IPS-11a (cell line): ENCODE results near the gene ABR.

Source experiments
- H3K4me3 ChIP-seq: one replicate; pipeline ENCODE4 v1.5.1; 2013; ENCODE audit warnings: low read depth, low read length, control low read depth

ABR gene

DNA sequence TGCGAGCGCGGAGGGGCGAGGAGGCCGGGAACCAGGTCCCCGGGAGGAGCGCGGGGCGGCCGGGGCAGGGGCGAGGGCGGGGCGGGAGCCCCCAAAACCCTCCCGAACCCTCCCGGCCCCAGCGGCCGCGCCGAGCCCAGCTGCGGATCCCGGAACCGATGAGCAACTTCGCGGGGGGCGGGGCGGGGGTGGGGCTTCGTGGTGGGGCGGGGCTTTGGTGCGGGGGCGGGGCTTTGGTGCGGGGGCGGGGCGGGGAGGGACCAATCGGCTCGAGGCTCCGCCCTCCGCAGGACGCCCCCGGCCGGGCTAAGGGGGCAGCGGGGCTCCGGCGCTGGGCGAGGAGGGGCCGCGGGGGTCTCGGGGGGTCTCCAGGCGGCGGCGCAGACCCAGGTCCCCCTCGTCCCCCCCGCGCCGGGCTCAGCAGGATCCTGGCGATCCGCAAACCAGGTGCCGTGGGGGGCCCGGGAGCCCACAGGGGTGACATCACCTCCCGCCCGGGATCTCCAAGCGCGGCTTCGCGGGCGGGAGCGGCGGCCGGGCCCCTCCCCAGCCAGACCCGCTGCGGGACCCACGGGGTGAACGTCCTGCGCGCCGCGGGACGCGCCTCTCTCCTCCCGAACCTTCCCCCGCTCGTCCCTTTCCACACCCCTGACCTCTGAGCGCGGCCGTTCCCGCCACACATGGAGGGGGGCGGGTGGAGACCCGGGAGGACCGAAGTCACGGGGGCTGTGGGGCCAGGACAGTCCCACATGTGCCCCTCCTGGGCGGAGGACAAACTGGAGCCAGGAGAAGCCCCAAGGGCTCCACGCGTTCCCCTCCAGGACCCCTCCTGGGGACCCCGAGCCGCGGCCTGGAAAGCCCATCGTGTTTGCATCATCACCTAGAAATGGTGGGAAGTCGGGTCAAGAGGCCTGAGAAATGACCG is at the start of gene ABR:
Gene ABR (minus strand): TSS at position 164 of the 925 bp plus-strand sequence. CDS start 254 bp downstream, outside the sequence.
- peak within 1 kb of the TSS; percentile 69 for H3K4me3 ChIP-seq

DNA sequence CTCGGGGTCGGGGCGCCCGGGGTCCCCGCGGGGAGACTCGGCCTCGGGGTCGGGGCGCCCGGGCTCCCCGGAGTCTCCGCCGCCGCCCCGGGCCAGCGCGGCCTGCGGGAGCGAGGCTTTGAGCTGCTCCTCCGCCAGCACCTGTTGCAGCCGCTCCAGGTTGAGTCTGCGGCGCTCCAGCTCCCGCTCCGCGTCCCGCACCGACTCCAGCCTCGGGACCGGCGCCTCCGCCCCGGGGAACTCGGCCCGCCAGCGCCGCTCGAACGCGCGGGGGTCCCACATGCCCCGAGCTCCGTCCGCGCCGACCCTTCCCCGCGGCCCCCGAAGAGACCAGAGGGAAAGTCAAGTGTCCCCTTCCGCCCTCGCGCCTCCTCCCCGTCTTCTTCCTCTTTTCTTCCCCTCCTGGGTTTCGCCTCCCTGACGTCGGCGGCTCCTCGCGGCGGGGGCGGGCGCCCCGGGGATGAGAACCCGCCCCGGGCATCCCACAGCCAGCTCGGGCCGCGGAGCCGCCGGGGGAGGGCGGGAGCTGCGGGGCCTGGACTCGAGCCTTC is 49.6 kb upstream of the ABR start:
- H3K4me3 ChIP-seq = peak overlapping the region; percentile 33

DNA sequence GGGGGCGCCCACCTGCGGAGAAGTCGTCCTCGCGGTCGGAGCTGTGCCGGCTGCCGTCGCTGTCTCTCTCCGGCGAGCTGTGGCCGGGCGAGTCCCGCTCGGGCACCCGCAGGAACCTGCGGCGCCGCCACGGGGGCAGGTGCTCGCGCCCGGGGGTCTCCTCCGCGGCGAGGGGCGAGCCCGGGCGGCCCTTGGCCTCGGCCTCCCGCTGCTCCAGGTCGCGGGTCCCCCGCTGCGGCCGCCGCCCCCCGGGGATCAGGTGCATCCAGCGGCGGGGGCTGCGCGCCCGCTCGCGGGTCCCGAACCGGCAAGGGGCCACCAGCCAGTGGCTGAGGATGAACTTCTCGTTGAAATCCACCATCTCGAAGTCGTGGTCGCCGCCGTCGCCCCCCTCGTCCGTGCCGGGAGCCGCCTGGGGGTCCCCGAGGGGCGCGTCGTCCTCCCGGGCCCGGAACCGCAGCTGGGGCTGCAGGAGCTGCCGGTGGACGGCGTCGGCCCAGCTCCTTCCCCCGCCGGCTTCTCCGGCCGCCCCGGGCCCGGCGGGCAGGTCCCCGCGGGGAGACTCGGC is 49.1 kb upstream of the ABR start:
- no peak overlapping the region for H3K4me3 ChIP-seq

DNA sequence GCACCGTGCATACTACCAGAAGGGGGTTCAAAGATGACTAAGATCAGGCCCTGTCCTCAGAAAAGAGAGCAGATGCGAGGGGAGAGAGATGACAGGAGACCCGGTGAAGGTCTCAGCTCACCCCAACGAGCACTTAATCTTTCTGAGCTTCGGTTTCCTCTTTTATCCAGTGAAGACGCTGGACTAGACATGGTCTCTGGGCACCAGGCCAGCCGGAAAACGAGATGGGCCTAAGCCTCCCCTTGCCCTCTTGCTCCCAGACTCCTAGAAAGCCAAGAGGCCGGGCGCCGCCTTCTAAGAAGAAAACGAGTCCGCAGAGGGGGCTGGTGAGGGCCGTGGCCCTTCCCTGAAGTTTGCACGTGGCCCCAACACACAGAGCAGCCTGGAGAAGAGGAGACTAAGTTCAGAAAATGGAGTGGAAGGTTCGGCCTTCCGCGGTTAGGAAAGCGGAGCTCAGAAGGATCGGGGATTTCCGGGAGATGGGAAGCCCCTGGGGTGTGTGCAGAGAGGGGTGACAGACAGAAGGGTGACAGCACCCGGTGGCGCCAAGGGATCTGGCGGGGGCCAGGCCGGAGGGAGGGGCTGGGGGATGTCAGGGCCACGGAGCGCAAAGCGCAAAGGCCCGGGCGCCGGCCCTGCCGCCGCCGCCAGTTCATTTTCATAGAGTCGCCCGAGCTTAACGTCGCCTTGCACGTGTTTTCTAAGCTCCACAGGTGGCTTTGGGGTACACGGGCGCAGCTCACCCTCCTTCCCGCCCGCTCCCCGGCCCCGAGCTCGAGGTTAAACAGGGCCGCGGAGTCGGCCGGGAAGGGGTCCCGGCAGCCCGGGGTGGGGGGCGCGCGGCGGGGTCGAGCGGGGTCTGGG is 48.4 kb upstream of the ABR start:
- no peak overlapping the region for H3K4me3 ChIP-seq

DNA sequence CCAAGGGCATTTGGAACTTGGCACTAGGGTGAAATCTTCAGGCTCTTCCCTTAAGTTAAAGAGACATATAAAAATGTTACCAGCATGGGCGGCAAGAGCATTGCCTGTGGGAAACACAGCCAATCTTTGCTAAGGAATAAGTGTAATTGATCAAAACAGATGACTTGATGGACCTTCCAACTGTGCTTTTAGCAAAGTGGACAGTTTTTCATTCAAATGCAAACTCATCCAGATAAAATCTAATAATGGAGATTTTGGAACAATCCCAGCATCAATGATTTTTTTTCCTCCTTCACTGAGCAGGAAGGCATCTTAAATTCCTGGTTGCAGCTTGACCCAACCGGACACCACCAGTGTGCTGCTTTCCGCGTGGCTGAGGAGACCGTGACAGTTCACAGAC is 47.6 kb upstream of the ABR start:
- H3K4me3 ChIP-seq = no peak overlapping the region

DNA sequence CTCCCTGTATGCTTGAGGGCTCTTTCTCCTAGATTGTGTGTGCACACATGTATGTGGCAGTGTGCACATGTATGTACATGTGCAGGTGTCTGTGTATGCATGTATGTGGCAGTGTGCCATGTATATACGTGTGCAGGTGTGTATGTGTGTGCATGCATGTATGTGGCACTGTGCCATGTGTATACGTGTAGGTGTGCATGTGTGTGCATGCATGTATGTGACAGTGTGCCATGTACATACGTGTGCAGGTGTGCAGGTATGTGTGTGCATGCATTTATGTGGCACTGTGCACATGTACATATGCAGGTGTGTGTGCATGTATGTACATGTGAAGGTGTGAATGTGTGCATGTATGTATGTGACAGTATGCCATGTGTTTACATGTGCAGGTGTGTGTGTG is 46.5 kb upstream of the ABR start:
- no peak overlapping the region for H3K4me3 ChIP-seq

DNA sequence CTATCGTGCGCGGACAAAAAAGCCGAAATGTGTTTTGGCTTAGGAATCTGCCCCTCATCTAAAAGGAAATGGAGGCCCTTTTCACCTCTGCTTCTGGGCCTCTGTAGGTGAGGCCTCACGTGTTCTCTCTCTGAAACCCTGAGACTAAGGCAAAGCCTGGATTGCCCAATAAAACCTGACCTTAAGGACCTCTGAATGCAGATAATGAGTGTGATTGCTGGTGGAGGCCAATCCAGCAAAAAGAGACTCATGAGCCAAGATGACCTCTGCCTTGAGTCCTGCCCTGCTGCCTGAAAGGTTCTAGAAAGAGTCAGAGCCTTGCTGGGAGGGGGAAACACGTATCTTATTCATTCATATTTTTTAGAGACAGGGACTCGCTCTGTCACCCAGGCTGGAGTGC is 44.5 kb upstream of the ABR start:
- H3K4me3 ChIP-seq = no peak overlapping the region

DNA sequence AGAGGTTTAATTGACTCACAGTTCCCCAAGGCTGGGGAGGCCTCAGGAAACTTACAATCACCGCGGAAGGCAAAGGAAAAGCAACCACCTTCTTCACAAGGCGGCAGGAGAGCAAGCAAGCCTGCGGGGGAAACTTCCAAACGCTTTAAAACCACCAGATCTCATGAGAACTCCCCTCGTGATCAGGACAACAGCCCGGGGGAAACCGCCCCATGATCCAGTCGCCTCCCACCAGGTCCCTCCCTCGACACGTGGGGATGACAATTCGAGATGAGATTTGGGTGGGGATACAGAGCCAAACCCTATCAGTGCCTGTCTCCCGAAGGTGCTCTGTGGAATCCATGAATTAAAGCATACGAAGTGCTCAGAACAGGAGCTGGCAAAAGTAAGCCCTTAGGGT is 43.9 kb upstream of the ABR start:
- H3K4me3 ChIP-seq = no peak overlapping the region

DNA sequence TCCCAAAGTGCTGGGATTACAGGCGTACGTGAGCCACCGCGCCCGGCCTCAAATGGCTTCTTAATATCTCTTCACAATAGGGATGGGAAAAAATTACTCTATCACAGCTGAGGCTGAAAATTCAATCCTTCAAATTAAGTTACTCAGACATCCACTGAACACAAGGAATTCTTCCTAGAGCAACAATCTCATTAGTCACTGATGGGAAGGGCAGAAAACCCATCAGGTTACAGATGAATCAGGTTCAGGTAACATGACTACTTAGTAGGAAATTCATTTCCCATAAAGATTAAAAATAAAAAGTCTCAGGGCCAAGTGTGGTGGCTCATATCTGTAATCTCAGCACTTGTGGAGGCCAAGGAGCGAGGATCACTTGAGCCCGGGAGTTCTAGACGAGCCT is 42.5 kb upstream of the ABR start:
- no peak overlapping the region for H3K4me3 ChIP-seq

DNA sequence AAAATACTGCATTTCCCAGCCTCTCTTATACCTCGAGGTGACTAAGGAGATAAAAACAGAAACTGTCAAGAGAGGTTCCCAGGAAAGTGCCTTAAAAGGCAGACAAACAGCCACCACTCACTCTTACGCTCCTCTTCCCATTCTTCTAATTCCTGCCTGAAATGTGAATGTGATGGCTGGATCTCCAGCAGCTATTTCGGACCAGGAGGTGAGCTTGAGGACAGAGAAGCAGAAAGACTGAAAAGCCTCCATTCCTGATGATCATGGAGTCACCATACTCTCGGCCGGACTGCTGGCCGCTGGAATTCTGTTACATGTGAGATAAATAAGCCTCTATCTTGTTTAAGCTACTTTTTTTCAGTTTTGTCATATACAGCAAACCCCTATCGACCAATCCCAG is 41.4 kb upstream of the ABR start:
- no peak overlapping the region for H3K4me3 ChIP-seq

DNA sequence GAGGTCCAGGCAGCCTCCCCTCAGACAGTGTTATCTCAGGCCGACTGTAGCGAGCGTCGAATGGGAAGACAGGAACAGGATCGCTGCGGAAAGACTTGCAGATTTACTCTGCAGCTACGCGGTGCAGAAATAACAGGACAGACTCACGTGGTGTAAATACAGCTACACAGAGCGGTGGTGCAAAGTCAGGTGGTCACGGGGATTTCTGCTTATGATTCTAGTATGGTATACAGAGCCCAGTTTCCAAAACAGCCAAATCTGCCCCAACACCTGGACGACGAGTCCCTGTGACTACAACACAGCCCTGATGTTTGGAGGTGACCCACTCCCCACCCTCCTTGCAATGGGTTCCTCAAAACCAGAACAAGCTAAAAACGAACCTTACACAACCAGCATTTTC is 40.6 kb upstream of the ABR start:
- no peak overlapping the region for H3K4me3 ChIP-seq

DNA sequence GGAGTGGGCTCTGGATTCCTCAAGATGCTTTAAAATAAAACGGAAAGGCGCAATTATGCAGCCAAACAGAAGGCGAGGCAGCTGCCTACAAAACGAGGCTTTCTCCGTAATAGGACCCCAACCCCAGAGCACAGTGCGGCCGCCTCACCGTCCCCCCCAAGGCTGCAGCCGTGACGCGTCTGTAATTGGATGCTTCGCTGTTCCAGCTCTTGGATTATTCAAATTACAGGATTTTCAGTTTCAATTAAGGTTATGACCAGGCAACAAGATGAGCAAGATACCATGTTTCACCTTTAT is 37.3 kb upstream of the ABR start:
- no peak overlapping the region for H3K4me3 ChIP-seq

DNA sequence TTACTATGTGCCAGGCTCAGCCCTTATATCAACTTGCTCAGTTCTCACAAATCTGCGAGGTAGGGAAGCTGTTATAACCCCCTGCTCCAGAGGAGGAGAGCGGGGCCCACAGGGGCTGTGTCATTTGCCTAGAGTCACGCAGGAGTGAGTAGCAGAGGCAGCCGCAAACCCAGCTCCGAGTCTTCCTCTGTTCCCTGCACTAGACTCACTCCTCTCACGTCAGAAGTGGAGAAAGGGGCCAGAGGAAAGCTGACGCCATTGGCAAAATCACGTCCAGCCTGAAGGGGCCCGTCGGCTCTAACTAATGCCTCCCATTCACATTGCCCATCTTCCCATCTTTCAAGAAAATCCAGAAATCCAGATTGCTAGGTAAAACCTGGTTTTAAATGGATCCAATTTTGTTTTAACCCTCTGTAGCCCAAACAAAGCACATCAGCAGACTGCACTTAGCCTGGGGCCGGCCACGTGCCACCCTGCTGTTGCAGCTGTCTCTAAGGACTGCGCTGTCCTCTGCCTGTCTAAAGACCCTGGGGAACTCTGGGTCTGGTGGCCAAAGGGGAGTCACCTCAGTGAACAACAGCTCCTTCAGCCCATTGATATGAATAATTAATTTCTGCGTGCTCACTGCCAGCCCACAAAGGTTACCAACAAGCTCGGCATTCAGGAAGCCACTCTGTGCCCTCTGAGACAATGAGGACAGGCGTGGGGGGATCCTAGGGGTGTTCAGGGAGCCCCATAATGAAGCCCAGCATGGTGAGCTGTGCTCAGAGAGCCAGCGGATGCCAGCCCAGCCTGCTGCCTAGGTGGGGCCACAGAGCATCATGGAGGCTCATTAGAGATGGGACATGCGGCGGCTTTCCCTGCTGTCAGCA is 36.7 kb upstream of the ABR start:
- no peak overlapping the region for H3K4me3 ChIP-seq

DNA sequence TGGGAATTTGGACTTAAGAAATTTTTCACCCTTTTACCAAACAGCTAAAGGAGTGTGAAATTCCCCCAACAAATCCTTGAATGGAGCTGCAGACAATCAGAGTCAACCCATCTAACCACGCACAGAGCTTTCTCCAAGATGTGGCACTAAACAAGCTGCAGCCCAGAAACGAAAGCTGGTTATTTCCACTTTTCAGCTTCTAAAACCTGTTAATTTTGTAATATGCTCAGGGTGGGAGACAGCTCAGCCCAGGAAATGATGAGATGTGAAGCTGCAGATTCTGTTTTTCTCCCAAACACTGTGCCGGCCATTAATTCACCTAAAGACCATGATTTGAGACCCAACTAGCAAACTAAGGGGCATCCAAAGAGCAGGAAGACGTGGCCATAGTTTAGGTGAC is 33.2 kb upstream of the ABR start:
- H3K4me3 ChIP-seq = no peak overlapping the region

DNA sequence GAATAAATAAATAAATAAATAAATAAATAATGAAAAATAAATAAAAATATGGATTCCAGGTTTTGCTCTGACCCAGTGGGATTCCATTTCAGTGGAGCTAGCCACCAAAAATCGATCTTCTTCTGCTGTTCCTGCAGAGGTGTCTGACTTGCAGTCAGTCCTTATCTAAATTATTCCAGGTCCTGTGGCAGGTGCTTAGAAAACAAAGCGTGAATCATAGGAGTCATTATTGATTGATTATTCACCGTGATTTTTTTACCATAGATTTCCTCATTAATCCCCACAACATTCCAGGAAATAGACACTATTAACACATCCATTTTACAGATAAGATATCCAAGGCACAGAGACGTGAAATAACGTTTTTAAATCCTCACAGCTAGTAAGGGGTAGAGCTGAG is 31.5 kb upstream of the ABR start:
- H3K4me3 ChIP-seq = no peak overlapping the region

DNA sequence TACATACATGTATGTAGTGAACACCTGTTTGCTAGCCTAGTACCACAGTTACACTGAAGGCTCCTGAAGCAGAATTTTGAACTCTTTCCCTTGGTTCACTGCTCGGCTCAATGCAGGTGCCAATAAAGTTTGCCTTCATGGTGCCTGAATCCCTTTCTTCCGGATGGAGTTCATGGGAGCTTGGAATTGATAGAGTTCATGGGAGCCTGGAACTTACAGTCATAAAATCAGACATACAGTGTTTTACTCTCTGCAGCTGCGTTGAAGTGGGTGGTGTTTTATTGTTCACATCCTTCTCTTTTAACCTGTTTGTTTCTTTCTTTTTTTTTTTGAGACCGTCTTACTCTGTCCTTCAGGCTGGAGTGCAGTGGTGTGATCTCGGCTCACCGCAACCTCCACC is 29.2 kb upstream of the ABR start:
- no peak overlapping the region for H3K4me3 ChIP-seq

DNA sequence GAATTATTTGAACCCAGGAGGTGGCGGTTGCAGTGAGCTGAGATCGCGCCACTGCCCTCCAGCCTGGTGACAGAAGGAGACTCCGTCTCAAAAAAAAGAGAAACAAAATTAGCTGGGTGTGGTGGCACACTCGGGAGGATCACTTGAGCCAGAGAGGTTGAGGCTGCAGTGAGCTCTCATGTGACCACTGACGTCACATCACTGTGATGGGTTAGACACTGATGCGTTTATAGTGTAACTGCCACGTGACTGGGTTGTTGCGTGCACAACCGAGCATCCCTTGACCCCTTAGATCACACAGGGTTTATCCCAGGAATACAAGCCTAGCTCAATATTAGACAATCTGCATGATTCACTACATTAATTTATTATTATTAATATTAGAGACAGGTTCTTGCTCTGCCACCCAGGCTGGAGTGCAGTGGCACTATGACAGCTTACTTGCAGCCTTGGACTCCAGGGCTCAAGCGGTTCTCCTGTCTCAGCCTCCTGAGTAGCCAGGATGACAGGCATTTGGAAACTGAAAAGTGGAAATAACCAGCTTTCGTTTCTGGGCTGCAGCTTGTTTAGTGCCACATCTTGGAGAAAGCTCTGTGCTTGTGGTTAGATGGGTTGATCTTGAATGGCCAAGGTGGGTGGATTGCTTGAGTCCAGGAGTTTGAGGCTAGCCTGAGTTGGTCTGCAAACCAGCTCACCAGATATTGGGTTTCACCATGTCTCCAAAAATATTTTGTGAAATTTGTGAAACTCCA is 26.4 kb upstream of the ABR start:
- no peak overlapping the region for H3K4me3 ChIP-seq

DNA sequence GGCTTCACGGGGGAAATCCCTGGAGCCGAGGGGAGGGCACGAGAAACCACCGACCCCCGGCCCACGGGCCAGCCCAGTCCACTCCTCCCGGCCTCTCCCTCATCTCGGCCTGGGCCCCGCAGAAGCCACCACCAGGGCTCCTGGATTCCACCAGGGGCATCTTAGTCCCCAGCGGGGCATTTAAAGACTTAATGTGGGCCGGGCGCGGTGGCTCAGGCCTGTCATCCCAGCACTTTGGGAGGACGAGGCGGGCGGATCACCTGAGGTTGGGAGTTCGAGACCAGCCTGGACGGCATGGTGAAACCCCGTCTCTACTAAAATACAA is 24.1 kb upstream of the ABR start:
- peak overlapping the region; percentile 48 for H3K4me3 ChIP-seq

DNA sequence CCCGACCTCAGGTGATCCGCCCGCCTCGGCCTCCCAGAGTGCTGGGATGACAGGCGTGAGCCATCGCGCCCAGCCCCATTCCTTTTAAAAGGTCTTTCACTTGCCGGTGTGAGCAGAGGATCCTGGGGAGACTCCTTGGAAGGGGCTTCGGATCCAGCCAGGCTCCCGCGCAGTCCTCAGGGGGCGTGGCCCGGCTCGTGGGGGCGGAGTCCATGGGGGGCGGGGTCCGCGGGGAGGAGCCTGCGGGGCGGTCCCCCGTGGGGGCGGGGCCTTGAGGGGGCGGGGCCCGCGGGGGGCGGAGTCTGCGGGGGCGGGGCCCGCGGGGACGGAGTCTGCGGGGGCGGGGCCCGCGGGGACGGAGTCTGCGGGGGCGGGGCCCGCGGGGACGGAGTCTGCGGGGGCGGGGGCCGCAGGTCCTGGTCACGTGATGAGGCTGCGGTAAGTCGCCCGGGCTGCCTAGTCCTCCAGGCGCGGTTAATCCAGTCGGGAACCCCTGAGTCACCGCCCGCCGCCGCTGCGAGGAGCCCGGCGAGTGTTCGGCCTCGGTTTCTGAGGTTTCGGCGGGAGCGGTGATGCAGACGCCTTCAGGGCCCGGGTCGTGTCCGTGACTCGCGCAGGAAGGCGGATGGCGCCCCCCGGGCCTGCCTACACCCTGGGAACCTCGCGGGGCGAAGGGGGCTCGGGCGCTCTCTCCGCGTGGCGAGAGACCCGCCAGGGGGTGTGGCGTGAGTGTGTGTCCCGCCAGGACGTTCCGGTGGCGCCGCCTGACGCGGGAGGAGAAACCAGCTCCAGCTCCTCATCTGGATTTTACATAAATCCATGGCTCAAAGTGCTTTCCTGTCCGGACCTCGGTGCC is 23.6 kb upstream of the ABR start:
- peak overlapping the region; percentile 48 for H3K4me3 ChIP-seq
